ENCODE results near the gene MAP4K4.

MAP4K4 gene

DNA sequence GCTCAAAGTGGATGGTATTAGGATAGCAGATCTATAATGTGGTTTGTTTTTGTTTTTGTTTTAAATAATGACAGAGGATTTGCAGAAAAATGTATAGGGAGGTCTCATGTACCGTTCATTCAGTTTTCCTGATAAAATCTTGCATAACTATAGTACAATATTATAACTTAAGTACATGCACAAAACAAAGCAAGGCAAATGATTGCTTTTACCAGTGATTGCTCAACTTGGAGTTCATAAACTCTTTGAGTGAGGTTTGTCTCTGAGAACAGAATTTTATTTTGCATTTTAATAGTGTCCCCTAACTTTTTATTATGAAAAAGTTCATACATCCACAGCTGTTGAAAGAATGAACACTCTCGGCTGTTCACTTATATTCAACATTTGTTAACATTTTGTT lies 96.6 kb downstream of the MAP4K4 start:
- DNase-seq, result no peak

DNA sequence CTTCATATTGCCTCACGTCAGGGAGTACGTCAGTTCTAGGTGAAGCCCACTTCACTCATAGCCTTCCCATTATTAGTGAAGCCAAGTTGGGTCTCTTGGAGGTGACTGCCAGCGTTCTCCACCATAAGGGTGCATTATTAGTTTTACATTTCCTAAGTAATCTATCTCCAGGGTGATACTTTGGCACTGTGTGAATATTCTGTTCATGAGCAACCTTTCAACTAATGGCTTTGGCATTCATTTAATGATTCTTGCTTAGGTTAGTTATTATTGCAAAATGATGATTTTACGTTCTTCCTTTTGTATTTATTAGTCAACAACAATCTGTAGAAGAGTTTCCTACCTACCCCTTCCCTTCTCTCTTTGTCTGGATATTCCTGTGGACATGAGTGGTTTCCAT lies 97.5 kb downstream of the MAP4K4 start:
- DNase-seq, result peak; percentile 35

DNA sequence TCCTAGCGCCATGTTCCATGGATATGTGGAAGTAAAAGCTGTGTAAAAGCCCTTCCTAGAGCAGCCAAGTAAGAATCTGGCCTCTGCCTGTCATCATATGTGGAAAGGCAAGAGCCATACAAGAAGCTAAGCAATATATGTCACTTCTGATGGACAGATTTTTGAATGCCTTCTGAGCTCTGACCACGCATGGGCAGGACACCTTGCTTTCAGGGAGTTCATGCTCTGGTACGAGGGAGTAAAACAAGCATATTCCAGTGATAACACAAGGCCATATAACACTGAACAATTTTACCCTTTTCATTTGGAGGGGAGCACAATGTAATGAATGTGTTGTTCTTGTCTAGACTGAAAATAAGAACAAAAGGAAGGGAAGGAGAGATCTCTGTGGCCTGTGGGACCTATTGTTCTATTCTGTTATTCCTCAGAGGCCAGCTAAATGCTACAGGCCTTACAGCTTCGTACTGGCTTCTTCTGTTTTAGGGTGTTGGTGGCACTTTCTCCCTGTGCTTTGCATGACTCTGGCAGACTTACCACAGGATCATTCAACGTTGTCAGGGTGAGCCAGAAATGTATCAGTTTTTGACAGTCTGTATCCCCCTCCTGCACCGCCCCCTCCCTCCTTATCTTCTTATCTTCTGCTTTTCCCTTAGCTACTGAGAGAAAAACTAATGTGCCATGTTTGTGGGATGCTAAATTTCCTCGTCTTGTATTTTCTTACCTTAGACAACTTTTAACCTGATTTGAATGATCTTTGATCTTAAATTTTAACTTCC lies 99.5 kb downstream of the MAP4K4 start:
- no peak for DNase-seq

DNA sequence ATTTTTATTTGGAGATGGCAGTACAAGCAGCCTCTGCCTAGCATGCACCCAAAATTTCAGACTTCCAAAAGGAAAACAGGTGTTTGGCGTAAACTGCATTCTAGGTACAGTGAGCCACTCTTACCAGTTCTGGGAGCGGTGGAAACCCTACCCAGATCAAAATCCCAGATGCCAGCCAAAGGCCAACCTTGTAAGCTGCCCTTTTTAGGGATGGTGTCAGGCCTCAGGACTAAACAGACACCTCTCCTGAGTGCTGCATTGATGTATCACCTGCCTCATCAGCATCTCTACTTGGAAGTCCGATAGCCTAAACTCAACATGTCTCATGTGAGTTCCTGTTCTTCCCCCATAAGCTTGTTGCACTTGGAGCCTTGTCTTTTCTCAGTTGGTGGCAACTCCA lies 104.0 kb downstream of the MAP4K4 start:
- no peak for DNase-seq

DNA sequence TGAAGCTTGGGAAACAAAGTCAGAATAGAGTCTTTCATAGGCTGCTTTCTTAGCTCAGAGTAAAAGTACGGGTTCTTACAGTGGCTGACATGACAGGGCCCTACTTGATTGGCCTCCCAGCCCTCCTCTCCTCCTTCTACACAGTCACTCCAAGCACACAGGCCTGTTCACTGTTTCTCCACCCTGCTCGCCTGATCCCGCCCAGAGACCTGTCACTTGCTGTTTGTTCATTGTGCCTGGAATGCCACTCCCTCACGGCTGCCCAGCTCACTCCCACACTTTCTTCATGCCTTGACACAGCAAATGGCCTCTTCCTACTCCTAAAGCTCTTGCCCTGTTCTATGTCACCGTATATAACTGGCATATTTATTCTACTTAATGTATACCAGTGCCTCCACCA lies 104.8 kb downstream of the MAP4K4 start:
- no peak for DNase-seq

DNA sequence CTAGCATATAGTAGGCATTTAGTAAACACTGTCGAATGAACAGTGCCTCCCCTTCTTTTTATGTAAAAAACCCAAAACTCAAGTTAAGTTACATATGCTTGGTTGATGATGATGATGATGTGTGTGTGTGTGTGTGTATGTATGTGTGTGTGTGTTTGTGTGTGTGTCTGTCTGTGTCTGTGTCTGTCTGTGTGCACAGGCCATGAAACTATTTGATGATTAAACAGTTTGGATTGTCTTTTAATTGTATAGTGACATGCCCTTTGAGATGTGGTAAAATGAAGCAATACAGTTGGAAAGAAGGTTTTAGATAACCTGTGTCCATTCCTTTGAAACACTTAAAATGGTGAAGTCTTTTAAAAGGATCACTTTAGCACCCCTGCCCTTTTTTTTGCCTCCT lies 105.6 kb downstream of the MAP4K4 start:
- DNase-seq, result peak; percentile 62

DNA sequence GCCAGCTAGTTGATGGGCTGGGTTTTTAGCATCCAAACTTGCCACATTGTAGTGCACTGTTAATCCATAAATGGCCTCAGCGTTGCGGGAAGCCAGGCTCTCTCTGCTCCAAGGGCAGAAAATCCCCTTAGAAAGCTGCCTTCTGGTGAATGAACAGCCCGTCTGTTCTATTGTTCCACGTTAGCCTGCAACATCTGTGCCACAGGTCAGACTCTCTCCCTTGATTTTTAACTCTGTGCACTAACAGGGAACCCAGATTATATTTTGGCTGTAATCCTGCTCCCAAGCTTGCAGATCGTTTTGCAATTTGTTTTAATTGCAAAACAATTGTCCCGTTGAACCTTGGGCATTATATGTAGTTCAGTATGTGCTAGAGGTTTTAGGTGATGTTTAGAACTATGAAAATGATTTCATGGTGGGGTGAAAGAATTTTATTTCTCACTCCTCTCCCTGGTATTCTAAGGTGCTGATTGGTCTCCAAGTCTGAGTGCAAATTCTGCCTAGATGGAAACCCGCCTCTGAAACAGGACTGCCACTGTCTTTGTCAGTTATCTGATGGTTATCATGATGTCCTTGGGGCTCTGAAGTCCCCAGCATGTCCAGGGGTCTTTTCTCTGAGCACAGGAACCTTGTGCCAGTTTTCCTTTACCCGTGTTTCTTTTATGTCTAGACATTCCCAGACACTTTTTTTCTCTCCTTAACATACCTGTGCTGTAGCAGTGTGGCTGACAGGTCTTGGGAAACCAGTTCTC lies 106.6 kb downstream of the MAP4K4 start:
- DNase-seq, result no peak

DNA sequence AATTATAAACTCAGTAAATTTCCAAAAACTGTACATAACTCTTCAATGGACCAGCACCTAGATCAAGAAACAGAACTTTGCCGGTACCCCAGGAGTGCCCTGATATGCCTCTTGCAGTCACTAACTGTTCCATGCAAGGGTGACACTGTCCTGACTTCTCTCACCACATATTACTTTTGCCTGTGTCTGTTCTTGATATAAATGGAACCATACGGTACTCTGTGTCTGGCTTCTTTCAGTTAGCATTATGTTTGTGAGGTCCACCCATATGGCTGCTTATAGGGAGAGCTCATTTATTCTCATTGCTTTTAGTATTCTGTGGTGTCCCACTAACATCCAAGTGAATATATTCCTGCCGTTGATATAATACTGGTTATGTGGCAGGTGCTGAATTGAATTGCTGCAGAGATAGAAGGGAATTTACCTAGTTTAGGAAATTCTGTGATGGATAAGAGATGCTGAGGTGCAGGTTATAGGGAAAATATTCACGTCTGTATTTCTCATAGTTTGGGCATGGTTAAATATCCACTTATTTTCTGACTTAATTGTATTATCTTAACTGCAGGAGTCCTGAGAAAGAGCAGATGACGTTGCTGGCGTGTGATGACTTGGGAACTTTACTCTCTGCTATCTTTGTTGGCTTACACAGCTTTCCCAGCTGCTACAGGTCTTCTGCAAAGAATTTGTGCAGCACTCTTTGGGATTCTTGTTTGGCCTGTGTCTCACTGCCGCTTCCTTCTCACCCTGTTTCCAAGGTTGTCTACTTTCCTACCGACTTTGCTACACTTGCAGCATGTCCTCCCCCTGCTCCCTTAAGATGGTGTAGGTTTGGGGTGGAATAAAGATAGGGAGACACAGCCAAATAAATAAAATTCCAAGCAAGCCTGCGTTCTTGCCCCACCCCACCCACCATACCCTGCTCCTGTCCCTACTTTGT lies 107.9 kb downstream of the MAP4K4 start:
- no peak for DNase-seq

DNA sequence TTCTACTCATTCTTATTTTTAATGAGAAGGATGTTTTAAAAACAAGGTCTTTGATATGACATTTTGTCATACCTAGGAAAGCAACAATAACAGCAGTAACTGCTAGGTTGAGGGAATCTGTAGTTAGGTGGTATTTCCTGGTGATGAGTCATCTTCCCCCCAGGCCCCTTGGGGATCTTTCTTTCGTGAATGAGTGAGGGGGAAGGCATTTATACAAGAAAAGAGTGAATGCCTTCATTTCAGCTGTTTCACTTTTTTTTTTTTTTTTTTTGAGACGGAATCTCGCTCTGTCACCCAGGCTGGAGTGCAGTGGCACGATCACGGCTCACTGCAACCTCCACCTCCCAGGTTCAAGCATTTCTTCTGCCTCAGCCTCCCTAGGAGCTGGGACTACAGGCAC lies 108.6 kb downstream of the MAP4K4 start:
- DNase-seq, result peak; percentile 20

DNA sequence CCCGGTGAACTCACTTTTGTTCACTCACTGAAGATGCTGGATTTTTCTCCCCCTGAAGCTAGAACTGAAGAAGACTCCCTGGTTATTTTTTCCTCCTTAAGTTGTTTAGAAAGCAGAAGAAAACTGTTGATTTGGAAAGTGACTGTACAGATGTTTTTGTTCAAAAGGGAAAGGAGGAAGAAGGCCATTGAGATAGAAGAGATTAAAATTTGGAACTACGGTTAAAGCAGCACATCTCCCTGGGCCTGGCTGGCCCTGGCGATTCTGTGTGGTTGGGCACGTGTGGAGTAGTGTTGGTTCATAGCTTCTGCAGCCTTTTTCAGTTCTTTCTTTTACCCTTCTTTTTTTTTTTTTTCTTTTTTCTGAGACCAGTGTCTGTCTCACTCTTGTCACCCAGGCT lies 109.2 kb downstream of the MAP4K4 start:
- no peak for DNase-seq

DNA sequence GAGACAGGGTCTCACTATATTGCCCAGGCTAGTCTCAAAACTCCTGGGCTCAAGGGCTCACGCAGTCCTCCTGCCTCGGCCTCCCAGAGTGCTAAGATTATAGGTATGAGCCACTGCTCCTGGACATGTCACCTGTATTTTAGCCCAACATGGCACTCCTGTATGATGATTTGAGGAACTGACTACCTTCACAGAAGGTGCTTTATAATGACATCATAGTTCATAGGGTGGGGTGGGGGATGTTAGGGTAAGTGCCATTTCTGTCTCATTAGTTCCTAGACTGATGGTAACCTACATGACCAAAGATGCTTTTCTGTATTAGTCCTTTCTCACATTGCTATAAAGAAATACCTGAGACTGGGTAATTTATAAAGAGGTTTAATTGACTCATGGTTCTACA lies 109.7 kb downstream of the MAP4K4 start:
- DNase-seq, result no peak

DNA sequence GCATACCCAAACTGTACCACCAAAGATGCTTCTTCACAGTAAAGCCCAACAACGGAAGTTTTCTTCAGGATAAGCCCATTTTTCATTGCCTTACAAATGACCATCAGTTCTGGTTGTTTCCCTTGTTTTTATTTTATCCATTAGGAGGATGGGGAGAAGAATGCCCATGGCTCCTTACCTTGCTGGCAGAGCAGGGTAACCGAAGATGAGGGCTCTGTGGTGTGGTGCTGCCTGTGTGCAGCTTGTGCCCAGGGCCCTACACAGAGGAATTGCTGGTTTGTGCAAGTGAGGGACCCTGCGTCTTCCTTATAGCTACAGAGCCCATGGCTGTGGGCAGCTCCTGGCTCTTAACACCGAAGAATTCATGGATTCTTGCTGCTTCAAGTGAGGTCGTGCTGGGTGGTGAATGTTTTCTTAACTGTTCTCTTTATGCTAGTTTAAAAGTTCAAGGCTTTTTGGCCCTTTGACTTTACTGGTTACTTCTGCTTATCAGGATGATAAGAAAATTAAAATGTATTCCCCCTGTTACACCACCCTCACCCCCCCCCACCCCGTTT lies 110.6 kb downstream of the MAP4K4 start:
- DNase-seq, result no peak

DNA sequence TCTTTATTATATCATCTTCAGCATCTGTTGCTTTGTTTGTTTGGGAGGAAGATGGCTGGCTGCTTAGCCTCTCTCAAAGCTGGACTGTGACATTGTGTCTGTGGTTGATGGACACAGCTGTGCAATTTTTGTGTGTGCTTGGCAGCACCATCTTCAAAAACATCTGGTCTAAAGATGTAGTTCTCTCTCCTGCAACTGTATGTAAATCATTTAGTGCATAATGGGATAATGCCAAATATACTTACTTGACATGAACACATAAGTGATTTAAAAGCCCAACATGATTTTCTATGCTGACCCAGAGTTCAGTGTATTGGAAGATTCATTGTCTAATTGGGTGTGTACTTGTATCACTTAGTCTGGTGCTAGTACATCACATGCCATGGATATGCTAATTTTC lies 112.2 kb downstream of the MAP4K4 start:
- peak; percentile 55 for DNase-seq

DNA sequence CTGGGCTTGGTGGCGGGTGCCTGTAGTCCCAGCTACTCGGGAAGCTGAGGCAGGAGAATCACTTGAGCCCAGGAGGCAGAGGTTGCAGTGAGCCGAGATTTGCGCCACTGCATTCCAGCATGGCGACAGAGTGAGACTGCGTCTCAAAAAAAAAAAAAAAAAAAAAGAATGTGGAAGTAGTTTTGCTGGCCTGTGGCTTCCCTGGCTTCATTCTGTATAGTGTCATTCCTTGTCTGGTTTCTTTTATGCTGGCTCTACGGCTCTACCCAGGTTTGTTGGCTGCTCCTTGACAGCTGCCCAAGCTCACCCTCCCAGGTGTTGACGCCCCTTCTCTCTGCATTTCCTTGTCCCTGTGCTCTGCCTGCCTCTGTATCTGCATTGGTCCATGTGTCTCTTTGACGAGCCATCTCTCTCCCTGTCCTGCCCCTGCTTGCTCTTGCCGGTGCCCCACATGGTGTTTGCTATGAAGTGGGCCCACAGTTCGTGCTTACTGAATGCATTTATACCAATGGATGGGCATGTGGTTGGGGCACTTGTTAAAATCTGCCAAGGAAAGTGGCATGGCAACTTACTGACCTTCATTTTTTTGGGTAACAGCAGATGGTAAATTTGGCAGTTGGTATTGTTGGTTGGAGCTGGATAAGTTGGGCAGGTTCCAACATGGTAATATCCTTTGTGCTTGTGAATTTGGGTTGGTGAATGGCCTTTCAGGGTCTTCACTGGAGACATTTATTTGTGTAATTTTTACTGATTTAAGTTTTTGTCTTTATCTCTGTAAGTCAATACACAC lies 113.9 kb downstream of the MAP4K4 start:
- DNase-seq, result no peak

DNA sequence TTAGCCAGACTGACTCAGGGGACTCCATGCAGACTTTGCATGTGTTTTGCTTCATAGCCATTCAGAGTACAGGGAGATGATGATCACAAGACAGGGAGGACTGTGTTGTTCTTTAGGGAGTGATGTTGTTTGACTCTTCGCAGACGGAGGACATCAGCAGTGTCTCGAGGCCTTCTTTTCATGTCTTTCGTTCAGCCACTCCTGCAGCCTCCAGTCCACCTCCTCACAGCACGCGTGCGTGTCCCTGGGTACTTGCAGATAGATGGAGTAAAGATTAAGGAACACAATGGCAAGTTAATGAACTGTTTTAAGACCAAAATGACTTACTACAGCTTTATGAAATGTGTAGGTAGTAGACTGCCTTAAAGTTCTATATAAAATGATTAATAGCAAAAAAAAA lies 114.7 kb downstream of the MAP4K4 start:
- no peak for DNase-seq

DNA sequence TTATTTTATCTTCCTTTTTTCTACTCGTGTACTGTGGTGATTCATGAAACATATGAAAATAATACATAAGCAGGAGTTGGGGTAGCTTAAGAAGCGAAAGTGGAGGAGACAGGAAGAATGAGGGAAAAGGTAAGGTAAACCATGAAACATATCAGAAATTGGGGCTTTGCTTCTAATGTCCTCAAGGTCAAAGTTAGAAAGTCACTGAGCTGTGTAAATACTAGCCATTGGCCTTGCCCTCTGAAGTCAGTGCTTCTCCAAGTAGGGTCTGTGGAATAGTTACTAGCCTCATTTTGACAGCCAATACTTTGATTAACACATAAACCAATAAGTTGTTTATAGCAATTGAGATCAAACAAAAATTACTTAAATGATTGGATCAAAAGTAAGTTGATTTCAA lies 117.2 kb downstream of the MAP4K4 start:
- no peak for DNase-seq

DNA sequence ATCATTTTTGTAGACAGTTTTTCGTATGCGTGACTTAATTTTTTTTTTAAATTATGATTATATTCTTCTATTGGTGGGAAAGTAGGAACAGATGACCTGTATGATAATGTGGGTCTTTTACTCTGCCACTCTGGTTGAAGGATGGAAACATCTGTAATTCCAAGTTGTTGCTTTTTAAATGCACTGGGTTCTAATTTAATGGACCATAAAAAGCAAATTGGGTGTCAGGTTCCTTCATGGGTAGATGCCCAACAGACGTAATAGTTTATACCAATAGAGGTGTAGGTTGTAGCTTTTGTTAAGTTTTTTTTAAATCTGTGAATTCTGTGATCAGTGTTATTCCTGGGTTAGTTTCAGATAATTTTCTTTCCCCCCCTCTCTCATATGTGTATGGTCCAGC lies 117.6 kb downstream of the MAP4K4 start:
- DNase-seq, result no peak

DNA sequence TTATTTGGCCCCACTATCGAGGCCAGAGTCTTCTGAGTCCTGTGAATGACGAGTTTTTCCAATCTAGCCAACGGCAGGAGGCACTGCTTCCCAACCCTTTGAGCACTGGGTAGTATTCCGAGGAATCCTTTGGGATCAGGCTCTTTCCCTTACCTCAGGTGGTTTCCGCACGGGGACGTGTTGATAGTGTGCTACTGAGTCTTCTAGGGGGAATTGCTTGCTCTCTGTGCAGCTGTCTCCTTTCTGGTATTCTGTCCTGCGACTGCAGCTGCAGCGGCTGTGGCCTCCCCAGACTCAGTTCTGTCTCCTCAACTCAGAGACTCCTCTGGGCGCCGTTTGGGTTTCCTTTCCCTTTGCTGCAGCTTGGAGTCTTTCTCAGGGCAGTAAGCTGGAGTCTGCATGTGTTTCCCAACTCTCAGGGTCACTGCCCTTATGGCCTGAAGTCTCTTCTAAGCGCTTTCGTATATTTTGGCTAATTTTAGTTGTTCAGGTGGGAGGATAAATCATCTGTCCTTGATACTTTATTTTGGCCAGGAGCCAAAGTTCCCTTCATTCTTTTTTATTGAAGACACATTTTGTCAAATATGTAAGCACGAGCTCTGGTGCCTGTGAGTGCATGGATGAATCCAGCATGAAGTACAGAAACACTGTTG lies 118.4 kb downstream of the MAP4K4 start:
- DNase-seq, result no peak

DNA sequence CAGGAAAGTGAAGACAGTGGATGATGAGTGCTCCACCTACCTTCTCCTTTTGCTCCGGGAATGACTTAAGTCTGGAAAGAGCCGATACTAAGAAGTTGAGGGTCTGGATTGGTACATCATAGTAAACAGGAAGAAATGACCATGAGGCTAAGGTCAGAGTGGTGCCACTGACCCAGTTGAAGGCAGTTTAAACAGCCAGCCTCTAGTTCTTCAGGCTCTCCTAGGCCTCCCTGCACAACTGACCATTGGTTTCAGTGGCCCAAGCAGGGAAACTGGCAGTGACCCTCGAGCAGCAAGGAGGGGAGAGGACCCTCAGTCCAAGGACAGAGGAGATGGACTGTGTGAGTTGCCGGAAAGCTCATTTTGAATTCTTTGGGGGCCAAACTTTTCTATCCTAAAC lies 119.1 kb downstream of the MAP4K4 start:
- no peak for DNase-seq

DNA sequence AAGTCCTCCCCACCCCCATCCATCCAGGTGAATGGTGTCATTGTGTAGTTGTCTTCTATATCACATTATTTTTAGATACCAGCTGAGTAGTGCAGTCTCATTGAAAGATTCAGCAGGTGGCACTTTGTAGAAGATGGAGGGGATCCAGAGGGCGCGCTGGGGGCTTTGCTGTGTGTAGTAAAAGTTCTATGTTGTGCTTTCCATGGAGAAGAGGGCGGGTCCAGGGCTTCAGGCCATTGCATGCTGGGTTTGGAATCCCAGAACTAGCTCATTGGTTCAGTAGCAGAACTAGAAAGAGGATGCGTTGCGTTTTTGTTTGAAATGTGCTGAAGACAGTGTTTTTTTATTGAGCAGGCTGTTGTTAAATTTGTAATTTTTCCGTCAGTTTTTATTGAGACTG lies 120.0 kb downstream of the MAP4K4 start:
- DNase-seq, result no peak

DNA sequence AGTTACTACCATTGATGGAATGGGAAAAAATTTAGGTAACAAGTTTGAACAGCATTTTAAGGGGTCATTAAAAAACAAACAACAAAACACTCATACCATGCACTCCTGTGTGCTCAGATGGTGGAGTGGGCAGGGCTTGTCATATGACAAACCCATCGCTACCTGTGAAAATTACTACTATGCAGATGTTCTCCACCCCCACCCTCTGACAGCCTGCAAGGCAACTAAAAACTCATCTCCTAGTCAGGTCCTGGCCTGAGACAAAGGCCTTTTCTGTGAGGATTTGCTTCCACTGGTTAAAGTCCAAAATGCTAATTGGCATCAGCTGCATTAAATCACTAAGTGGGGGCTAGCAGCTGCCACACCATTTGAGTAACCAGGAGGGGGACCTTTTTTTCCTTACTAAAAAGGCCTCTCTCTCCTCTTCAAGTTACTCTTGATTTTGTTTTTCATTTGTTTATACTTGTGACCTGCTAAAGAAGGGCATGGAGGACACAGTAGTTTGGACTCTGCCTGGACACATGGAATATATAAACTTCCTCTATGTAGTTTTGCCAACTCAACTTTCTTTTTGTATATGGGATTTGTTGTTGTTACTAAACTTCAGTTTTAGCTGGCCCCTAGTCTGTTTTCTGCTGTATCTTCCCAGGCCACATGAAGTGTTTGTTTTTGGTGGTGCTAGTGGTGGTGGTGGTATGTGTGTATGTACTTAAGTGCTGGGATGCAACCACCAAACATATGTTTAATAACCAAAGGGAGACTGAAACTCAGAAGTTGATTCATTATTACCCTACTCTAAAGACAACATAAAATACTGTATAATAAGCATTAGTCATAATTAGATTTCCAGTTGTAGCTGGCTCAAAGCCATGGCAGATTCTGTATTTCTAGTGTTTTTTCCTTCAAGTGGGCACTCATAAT lies 121.3 kb downstream of the MAP4K4 start:
- peak; percentile 80 for DNase-seq

Measured in HCEC 1CT (cell line).